CD4-positive, alpha-beta T cell treated with Interleukin-21 for 1 hour (primary cell): ENCODE results near the gene PHF23.

Experiments used
- DNase-seq: peaks from one replicate; pipeline ENCODE4 v3.0.0-alpha.2; 2020

Gene PHF23

GRCh38 chr17:7219812-7220592 lies 19.3 kb downstream of the PHF23 start, which contains the start of the genes ACADVL and DLG4:
TSS of gene ACADVL (plus strand) at chr17:7219938. CDS start at chr17:7219985, 47 bp downstream.
TSS of gene DLG4 (minus strand) at chr17:7219836.
- DNase-seq, result peak; percentile 80

GRCh38 chr17:7219229-7219811 lies 19.9 kb downstream of the PHF23 start:
- DNase-seq, result no peak

GRCh38 chr17:7218758-7219157 lies 20.5 kb downstream of the PHF23 start:
- DNase-seq, result no peak

- no peak for DNase-seq
Measured at GRCh38 chr17:7218166-7218565, 21.1 kb downstream of the PHF23 start.

GRCh38 chr17:7217113-7217987 lies 21.9 kb downstream of the PHF23 start:
- DNase-seq, result no peak

GRCh38 chr17:7216242-7217112 lies 22.8 kb downstream of the PHF23 start:
- DNase-seq, result no peak

- no peak for DNase-seq
Measured at GRCh38 chr17:7215652-7216180, 23.5 kb downstream of the PHF23 start.

GRCh38 chr17:7215136-7215638 lies 24.1 kb downstream of the PHF23 start:
- DNase-seq, result no peak

GRCh38 chr17:7214300-7215135 lies 24.7 kb downstream of the PHF23 start:
- DNase-seq, result peak; percentile 99

GRCh38 chr17:7213895-7214299 lies 25.4 kb downstream of the PHF23 start:
- peak; percentile 91 for DNase-seq

GRCh38 chr17:7211491-7212273 lies 27.6 kb downstream of the PHF23 start:
- no peak for DNase-seq

GRCh38 chr17:7208754-7209460 lies 30.4 kb downstream of the PHF23 start:
- DNase-seq, result no peak

GRCh38 chr17:7208027-7208571 lies 31.2 kb downstream of the PHF23 start:
- DNase-seq, result no peak

- DNase-seq, result no peak
Measured at GRCh38 chr17:7207120-7208001, 31.9 kb downstream of the PHF23 start.

GRCh38 chr17:7205561-7205960 lies 33.7 kb downstream of the PHF23 start:
- DNase-seq, result no peak

GRCh38 chr17:7204828-7205461 lies 34.3 kb downstream of the PHF23 start:
- peak; percentile 99 for DNase-seq

GRCh38 chr17:7204336-7204735 lies 34.9 kb downstream of the PHF23 start:
- DNase-seq, result no peak

- no peak for DNase-seq
Measured at GRCh38 chr17:7203391-7203790, 35.9 kb downstream of the PHF23 start.
